CD4-positive, alpha-beta T cell (primary cell): ENCODE results near the gene CAPN2. TPM values are rescaled to one million over a fixed set of nuclear protein-coding genes. Genes with fewer than 3 reads are reported as not detected.

ENCODE experiments used
- ATAC-seq: fragments of 200-7000 bp; cut with Tn5 transposase; one replicate; pipeline ENCODE4 v1.10.0; 2022; ENCODE audit warnings: mild to moderate bottlenecking; ENCODE audit not compliant: poor library complexity
- CTCF ChIA-PET: fragments of 350-600 bp; sonication (Branson Sonifier 250); formaldehyde crosslinking; loops from one replicate; lab custom pipeline; 2021; ENCODE audit warnings: antibody characterized with exemption, inconsistent platforms; lab: Charles Lee
- POLR2A ChIA-PET: fragments of 350-600 bp; sonication (Branson Sonifier 250); formaldehyde crosslinking; loops from one replicate; lab custom pipeline; 2021; ENCODE audit warnings: antibody characterized with exemption, inconsistent platforms; lab: Charles Lee
- DNase-seq, 14 experiments: peaks; one replicate each; pipeline ENCODE4 v3.0.0-alpha.2; 2013 to 2020; ENCODE audit warnings: mixed read lengths in 2 of 14
- H3K27ac ChIP-seq, 2 donors: one replicate each; pipeline versions ENCODE4 v1.5.1 to v1.7.0; 2013; ENCODE audit warnings: low read length in 2 of 2, low read depth in 1 of 2, mild to moderate bottlenecking in 1 of 2
- H3K27me3 ChIP-seq, 2 experiments: 1 replicate in 1 of 2; 2 replicates in 1 of 2; pipeline versions ENCODE4 v1.6.1 to v1.7.0; 2013; ENCODE audit warnings: low read length in 2 of 2, control low read depth in 1 of 2, mild to moderate bottlenecking in 1 of 2, moderate library complexity in 1 of 2; ENCODE audit not compliant: insufficient read depth in 2 of 2, control insufficient read depth in 1 of 2
- H3K36me3 ChIP-seq: one replicate; pipeline ENCODE4 v1.6.1; 2013; ENCODE audit warnings: low read length, control low read depth; ENCODE audit not compliant: insufficient read depth
- H3K4me1 ChIP-seq: one replicate; pipeline ENCODE4 v1.6.1; 2013; ENCODE audit warnings: low read length, control low read depth; ENCODE audit not compliant: insufficient read depth
- H3K4me3 ChIP-seq: one replicate; pipeline ENCODE4 v1.5.1; 2013; ENCODE audit warnings: mild to moderate bottlenecking, low read length, moderate library complexity
- H3K9me3 ChIP-seq, 2 experiments: 1 replicate in 1 of 2; 2 replicates in 1 of 2; pipeline versions ENCODE4 v1.6.1 to v1.7.0; 2013; ENCODE audit warnings: low read length in 2 of 2, mild to moderate bottlenecking in 2 of 2, control low read depth in 1 of 2, moderate library complexity in 1 of 2; ENCODE audit not compliant: control insufficient read depth in 1 of 2, insufficient read depth in 1 of 2
- H3K27ac Mint-ChIP-seq: one replicate; pipeline ENCODE4 v1.8.0; 2020; ENCODE audit warnings: mixed read lengths
- H3K27me3 Mint-ChIP-seq: one replicate; pipeline ENCODE4 v1.8.0; 2021; ENCODE audit warnings: mixed read lengths
- H3K36me3 Mint-ChIP-seq: one replicate; pipeline ENCODE4 v1.8.0; 2021; ENCODE audit warnings: low read depth, mixed read lengths
- H3K4me1 Mint-ChIP-seq: one replicate; pipeline ENCODE4 v1.8.0; 2021; ENCODE audit warnings: low read depth, mixed read lengths
- H3K4me3 Mint-ChIP-seq: one replicate; pipeline ENCODE4 v1.8.0; 2020; ENCODE audit warnings: mild to moderate bottlenecking, mixed read lengths
- H3K9me3 Mint-ChIP-seq: one replicate; pipeline ENCODE4 v1.8.0; 2020; ENCODE audit warnings: mixed read lengths
- intact Hi-C, 2 experiments: fragments of 100-400 bp; cut with DNase I in 1 of 2; cut with micrococcal nuclease in 1 of 2; formaldehyde crosslinking; loops; one replicate each; pipeline versions ENCODE4 v1.15.1 to v1.9.0; 2023 to 2025; cut with DNase I, micrococcal nuclease
- total RNA-seq, 174 experiments: library from RNA in 2 of 174; stranded (reverse) in 2 of 174; gene quantifications; one replicate each; pipeline ENCODE4 v1.2.3 and lab custom pipeline; 2021 to 2026
- TF ChIP-seq, protein P1 (sequence below): fragments of 200-600 bp; IDR thresholded peaks from one replicate; pipeline ENCODE4 v1.8.0; 2022; ENCODE audit warnings: antibody characterized with exemption, mild to moderate bottlenecking

CAPN2 gene
- total RNA-seq, 2 experiments from 2014 or later = 110 to 114 TPM

DNA sequence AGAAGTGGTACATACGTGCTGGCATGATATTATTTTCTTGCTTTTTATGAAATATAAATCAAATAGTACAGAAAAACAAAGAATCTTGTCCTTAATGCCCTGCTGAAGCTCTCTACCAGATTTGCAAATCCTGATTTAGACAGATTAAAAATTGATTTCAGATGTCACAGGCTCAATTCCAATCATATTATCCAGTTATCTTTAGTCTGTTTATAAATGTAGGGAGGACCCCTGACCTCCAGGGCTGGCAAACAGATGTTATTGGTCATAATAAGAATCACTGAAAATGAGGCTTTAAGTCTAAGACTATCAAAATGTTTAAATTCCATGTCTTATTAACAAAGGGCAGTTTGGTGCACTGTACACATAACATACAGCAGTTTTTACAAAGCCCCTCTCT lies 71.3 kb downstream of the CAPN2 start:
- CTCF ChIA-PET = no interaction called here
- POLR2A ChIA-PET = no interaction called here
- no peak overlapping the region for H3K27ac Mint-ChIP-seq

DNA sequence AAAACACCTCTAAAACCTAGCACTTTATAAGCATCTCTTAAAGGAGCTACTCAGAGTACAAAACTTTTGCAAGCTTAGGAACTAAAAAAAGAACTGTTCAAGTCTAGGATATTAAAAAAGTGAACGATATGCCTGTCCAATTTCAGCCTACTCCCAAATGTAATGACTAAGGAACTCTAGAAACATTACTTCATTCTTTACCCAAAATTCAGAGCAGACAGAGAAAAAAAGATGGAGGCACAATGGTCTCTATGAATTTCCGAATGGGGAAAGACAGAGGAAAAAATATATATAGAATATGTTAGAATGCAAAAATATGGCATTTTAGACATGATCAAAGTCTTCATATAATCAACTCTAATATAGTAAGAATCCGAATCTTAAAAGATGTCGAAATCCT lies 72.2 kb downstream of the CAPN2 start:
- H3K27ac ChIP-seq = no peak overlapping the region
- no peak overlapping the region for H3K27ac Mint-ChIP-seq
- CTCF ChIA-PET = no interaction called here
- H3K27me3 Mint-ChIP-seq = no peaks in the 10 kb centered on the region
- no peaks in the 10 kb centered on the region for H3K4me1 ChIP-seq
- POLR2A ChIA-PET = no interaction called here
- DNase-seq = no peak
- peaks cover 80% of the 10 kb centered on the region for H3K36me3 Mint-ChIP-seq
- no peak for ATAC-seq
- no peak overlapping the region for H3K4me3 ChIP-seq
- peaks cover 58% of the 10 kb centered on the region for H3K36me3 ChIP-seq
- no peaks in the 10 kb centered on the region for H3K9me3 Mint-ChIP-seq
- TF ChIP-seq, protein P1, sequence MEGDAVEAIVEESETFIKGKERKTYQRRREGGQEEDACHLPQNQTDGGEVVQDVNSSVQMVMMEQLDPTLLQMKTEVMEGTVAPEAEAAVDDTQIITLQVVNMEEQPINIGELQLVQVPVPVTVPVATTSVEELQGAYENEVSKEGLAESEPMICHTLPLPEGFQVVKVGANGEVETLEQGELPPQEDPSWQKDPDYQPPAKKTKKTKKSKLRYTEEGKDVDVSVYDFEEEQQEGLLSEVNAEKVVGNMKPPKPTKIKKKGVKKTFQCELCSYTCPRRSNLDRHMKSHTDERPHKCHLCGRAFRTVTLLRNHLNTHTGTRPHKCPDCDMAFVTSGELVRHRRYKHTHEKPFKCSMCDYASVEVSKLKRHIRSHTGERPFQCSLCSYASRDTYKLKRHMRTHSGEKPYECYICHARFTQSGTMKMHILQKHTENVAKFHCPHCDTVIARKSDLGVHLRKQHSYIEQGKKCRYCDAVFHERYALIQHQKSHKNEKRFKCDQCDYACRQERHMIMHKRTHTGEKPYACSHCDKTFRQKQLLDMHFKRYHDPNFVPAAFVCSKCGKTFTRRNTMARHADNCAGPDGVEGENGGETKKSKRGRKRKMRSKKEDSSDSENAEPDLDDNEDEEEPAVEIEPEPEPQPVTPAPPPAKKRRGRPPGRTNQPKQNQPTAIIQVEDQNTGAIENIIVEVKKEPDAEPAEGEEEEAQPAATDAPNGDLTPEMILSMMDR = no peak
- intact Hi-C loops = loop anchor here in 1 of 2 experiments (10.0 kb wide), 1 partner anchor 510 kb away; no protein-coding TSS in a partner anchor
- H3K9me3 ChIP-seq = no peaks in the 10 kb centered on the region
- no peak overlapping the region for H3K4me3 Mint-ChIP-seq
- H3K4me1 Mint-ChIP-seq = no peaks in the 10 kb centered on the region
- H3K27me3 ChIP-seq = no peaks in the 10 kb centered on the region

More for the DNA sequence above, 71.3 kb downstream of the CAPN2 start:
- no peaks in the 10 kb centered on the region for H3K9me3 Mint-ChIP-seq
- Histone ChIP-seq H3K9me3 (no peaks in the 10 kb centered on the region), H3K4me1 (no peaks in the 10 kb centered on the region), H3K27me3 (no peaks in the 10 kb centered on the region), H3K36me3 (peaks cover 61% of the 10 kb centered on the region), H3K27ac (no peak overlapping the region), H3K4me3 (no peak overlapping the region)
- DNase-seq = no peak
- H3K27me3 Mint-ChIP-seq = no peaks in the 10 kb centered on the region
- H3K36me3 Mint-ChIP-seq = peaks cover 82% of the 10 kb centered on the region
- TF ChIP-seq, protein P1 = no peak
- H3K4me3 Mint-ChIP-seq = no peak overlapping the region
- H3K4me1 Mint-ChIP-seq = no peaks in the 10 kb centered on the region
- ATAC-seq = no peak
- intact Hi-C loops = loop anchor here in 1 of 2 experiments (10.0 kb wide), 1 partner anchor 511 kb away; no protein-coding TSS in a partner anchor

DNA sequence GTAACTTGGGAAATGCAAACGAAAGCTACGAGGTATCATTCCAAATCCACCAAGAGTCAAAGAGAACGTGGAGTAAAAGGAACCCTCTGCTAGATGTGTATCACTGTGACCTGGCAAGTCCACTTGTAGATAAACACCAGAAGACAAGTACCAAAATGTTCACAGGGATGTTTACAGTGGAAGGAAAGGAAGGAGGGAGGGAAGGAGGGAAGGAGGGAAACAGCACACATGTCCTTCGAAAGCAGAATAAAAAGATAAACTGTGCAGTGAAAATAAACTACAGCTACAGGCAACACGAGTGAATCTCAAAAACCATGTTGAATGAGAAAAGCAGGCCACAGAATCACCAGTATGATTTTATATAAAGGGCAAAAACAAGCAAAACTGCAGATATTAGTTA lies 73.5 kb downstream of the CAPN2 start:
- Histone ChIP-seq H3K27me3 (no peaks in the 10 kb centered on the region), H3K9me3 (no peaks in the 10 kb centered on the region), H3K36me3 (peaks cover 47% of the 10 kb centered on the region), H3K27ac (no peak overlapping the region), H3K4me3 (no peak overlapping the region), H3K4me1 (no peaks in the 10 kb centered on the region)
- no peaks in the 10 kb centered on the region for H3K9me3 Mint-ChIP-seq
- intact Hi-C loops = loop anchor here in 1 of 2 experiments (10.0 kb wide), 1 partner anchor 509 kb away; no protein-coding TSS in a partner anchor
- ATAC-seq (no peak), DNase-seq (no peak)
- CTCF ChIA-PET = interaction anchor here (1.0 kb wide), 1 partner anchor 37 kb away, joined by 3 read pairs; no protein-coding TSS in a partner anchor
- H3K27ac Mint-ChIP-seq = no peak overlapping the region
- TF ChIP-seq, protein P1 = no peak
- POLR2A ChIA-PET = no interaction called here
- no peaks in the 10 kb centered on the region for H3K27me3 Mint-ChIP-seq
- H3K4me3 Mint-ChIP-seq = no peak overlapping the region
- peaks cover 72% of the 10 kb centered on the region for H3K36me3 Mint-ChIP-seq
- H3K4me1 Mint-ChIP-seq = no peaks in the 10 kb centered on the region
